HCT116 (cell line): ENCODE measurements around the gene C19orf85. TPM values are rescaled to one million over a fixed set of nuclear protein-coding genes. Genes with fewer than 3 reads are reported as not detected.

Experiments used
- ATAC-seq: fragments of 200-7000 bp; cut with Tn5 transposase; 2 replicates; pipeline ENCODE4 v1.9.1; 2020; ENCODE audit warnings: mild to moderate bottlenecking, moderate library complexity
- BruUV-seq: library from RNA; stranded (reverse); fragments of 400-500 nt; replicated peaks from 2 replicates; lab custom pipeline; 2021; lab: Mats Ljungman, UMichigan
- CTCF ChIA-PET: fragments of 300-600 bp; sonication (Branson Sonifier 250); formaldehyde crosslinking; loops from one replicate; lab custom pipeline; 2021; ENCODE audit warnings: antibody characterized with exemption; lab: Charles Lee
- POLR2A ChIA-PET: fragments of 300-600, 350-600 bp; sonication (Branson Sonifier 250); formaldehyde crosslinking; loops from one replicate; lab custom pipeline; 2021; ENCODE audit warnings: antibody characterized with exemption; lab: Charles Lee
- RAD21 ChIA-PET, 2 experiments: fragments of 300-600 bp; sonication (Branson Sonifier 250); formaldehyde crosslinking; loops; one replicate each; lab custom pipeline; 2023; ENCODE audit warnings: low total read pairs in 2 of 2; ENCODE audit not compliant: uncharacterized antibody in 2 of 2, unreplicated experiment in 2 of 2, low non-redundant PET in 1 of 2; lab: Charles Lee
- DNase-seq: peaks from one replicate; pipeline ENCODE4 v3.0.0-alpha.2; 2010; ENCODE audit warnings: low read depth, low spot score
- H2AFZ ChIP-seq: fragments of 200-600 bp; shearing (Covaris generic), sonication (generic); 2 replicates; pipeline ENCODE4 v1.6.1; 2017; ENCODE audit warnings: low read depth, mixed run types, mixed read lengths, antibody characterized with exemption, low read length; ENCODE audit not compliant: poor library complexity, severe bottlenecking
- H3K27ac ChIP-seq: 2 replicates; pipeline ENCODE4 v1.5.1; 2012; ENCODE audit warnings: low read depth, low read length
- H3K27me3 ChIP-seq: fragments of 200-600 bp; sonication (generic); 2 replicates; pipeline ENCODE4 v1.6.1; 2016; ENCODE audit warnings: mixed run types, low read length, mixed read lengths; ENCODE audit not compliant: insufficient read depth
- H3K36me3 ChIP-seq, 2 experiments: fragments of 200-500 bp in 1 of 2; fragments of 200-600 bp in 1 of 2; sonication (Bioruptor generic) in 1 of 2; sonication (generic) in 1 of 2; 2 replicates each; pipeline versions ENCODE4 v1.5.1 to v1.6.1; 2014 to 2016; ENCODE audit warnings: low read length in 2 of 2, inconsistent platforms in 1 of 2, mixed read lengths in 1 of 2, mixed run types in 1 of 2; ENCODE audit not compliant: insufficient read depth in 2 of 2, control insufficient read depth in 1 of 2
- H3K4me1 ChIP-seq, 2 experiments: fragments of 200-600 bp in 1 of 2; sonication (generic) in 1 of 2; 2 replicates each; pipeline versions ENCODE4 v1.5.1 to v1.6.1; 2012 to 2017; ENCODE audit warnings: low read length in 2 of 2, inconsistent platforms in 1 of 2, mild to moderate bottlenecking in 1 of 2, mixed read lengths in 1 of 2, mixed run types in 1 of 2, moderate library complexity in 1 of 2; ENCODE audit not compliant: insufficient read depth in 2 of 2, control insufficient read depth in 1 of 2
- H3K4me2 ChIP-seq: fragments of 200-600 bp; sonication (generic); 2 replicates; pipeline ENCODE4 v1.6.1; 2017; ENCODE audit warnings: mixed run types, low read length, mixed read lengths
- H3K4me3 ChIP-seq, 2 experiments: fragments of 200-600 bp in 1 of 2; sonication (generic) in 1 of 2; replicated peaks in 1 of 2; 2 replicates each; pipeline ENCODE4 v1.5.1; 2011 to 2016; ENCODE audit warnings: low read length in 2 of 2, control low read depth in 1 of 2, low read depth in 1 of 2, mild to moderate bottlenecking in 1 of 2, mixed read lengths in 1 of 2, mixed run types in 1 of 2
- H3K79me2 ChIP-seq: fragments of 200-600 bp; sonication (generic); 2 replicates; pipeline ENCODE4 v1.6.1; 2017; ENCODE audit warnings: mild to moderate bottlenecking, mixed run types, low read length, moderate library complexity, mixed read lengths; ENCODE audit not compliant: insufficient read depth
- H3K9ac ChIP-seq: fragments of 200-600 bp; sonication (generic); 2 replicates; pipeline ENCODE4 v1.6.1; 2016; ENCODE audit warnings: low read length, mixed read lengths
- H3K9me2 ChIP-seq: fragments of 200-600 bp; sonication (generic), shearing (Covaris generic); 2 replicates; pipeline ENCODE4 v1.6.1; 2017; ENCODE audit warnings: mixed run types, mild to moderate bottlenecking, moderate library complexity; ENCODE audit not compliant: insufficient read depth
- H3K9me3 ChIP-seq, 2 experiments: fragments of 200-500 bp in 1 of 2; fragments of 200-600 bp in 1 of 2; sonication (Bioruptor generic) in 1 of 2; sonication (generic) in 1 of 2; 2 replicates each; pipeline ENCODE4 v1.6.1; 2014 to 2017; ENCODE audit warnings: low read length in 2 of 2, mixed read lengths in 2 of 2, inconsistent platforms in 1 of 2, low read depth in 1 of 2, mild to moderate bottlenecking in 1 of 2, mixed run types in 1 of 2, moderate library complexity in 1 of 2; ENCODE audit not compliant: control insufficient read depth in 1 of 2, insufficient read depth in 1 of 2
- H4K20me1 ChIP-seq: fragments of 200-600 bp; sonication (generic), shearing (Covaris generic); 2 replicates; pipeline ENCODE4 v1.6.1; 2017; ENCODE audit warnings: mixed run types, mild to moderate bottlenecking, moderate library complexity; ENCODE audit not compliant: insufficient read depth
- CBX3 ChIP-seq: IDR thresholded peaks from 2 replicates; pipeline ENCODE4 v1.6.1; 2012; ENCODE audit warnings: low read depth
- CEBPB ChIP-seq: IDR thresholded peaks from 2 replicates; pipeline ENCODE4 v1.6.1; 2012; ENCODE audit warnings: low read depth
- EGR1 ChIP-seq: IDR thresholded peaks from 2 replicates; pipeline ENCODE4 v1.6.1; 2012; ENCODE audit warnings: low read depth
- ELF1 ChIP-seq: IDR thresholded peaks from 2 replicates; pipeline ENCODE4 v1.6.1; 2012; ENCODE audit warnings: low read depth, borderline replicate concordance
- EZH2 ChIP-seq: fragments of 200-600 bp; sonication (generic); IDR thresholded peaks from 2 replicates; pipeline ENCODE4 v1.6.1; 2017; ENCODE audit warnings: antibody characterized with exemption, mixed run types
- EZH2phosphoT487 ChIP-seq: fragments of 200-600 bp; IDR thresholded peaks from 2 replicates; pipeline ENCODE4 v1.6.1; 2018; ENCODE audit warnings: antibody characterized with exemption, borderline replicate concordance
- POLR2AphosphoS5 ChIP-seq: IDR thresholded peaks from 2 replicates; pipeline ENCODE4 v1.6.1; 2011; ENCODE audit warnings: mild to moderate bottlenecking, low read depth, low read length, moderate library complexity
- RAD21 ChIP-seq: IDR thresholded peaks from 2 replicates; pipeline ENCODE4 v1.6.1; 2012; ENCODE audit warnings: low read depth, mild to moderate bottlenecking
- REST ChIP-seq: IDR thresholded peaks from 2 replicates; pipeline ENCODE4 v1.6.1; 2012; ENCODE audit warnings: low read depth
- SP1 ChIP-seq: IDR thresholded peaks from 2 replicates; pipeline ENCODE4 v1.6.1; 2012; ENCODE audit warnings: low read depth
- SRF ChIP-seq: IDR thresholded peaks from 2 replicates; pipeline ENCODE4 v1.6.1; 2012; ENCODE audit warnings: low read depth
- TCF7L2 ChIP-seq: IDR thresholded peaks from 2 replicates; pipeline ENCODE4 v1.7.0; 2011; ENCODE audit warnings: borderline replicate concordance, inconsistent platforms; ENCODE audit not compliant: insufficient read depth, insufficient read length; ENCODE audit errors: extremely low read depth
- YY1 ChIP-seq: IDR thresholded peaks from 2 replicates; pipeline ENCODE4 v1.6.1; 2011; ENCODE audit warnings: low read length, low read depth, moderate library complexity, mild to moderate bottlenecking; ENCODE audit not compliant: insufficient replicate concordance; ENCODE audit errors: extremely low read depth
- ZBTB33 ChIP-seq: IDR thresholded peaks from 2 replicates; pipeline ENCODE4 v1.6.1; 2011; ENCODE audit warnings: mild to moderate bottlenecking, low read length, moderate library complexity; ENCODE audit not compliant: insufficient replicate concordance; ENCODE audit errors: extremely low read depth
- ZFX ChIP-seq: fragments of 450-650 bp; IDR thresholded peaks from 2 replicates; pipeline ENCODE4 v1.6.1; 2017
- intact Hi-C: fragments of 100-400 bp; cut with micrococcal nuclease; formaldehyde crosslinking; loops from 2 replicates; pipeline ENCODE4 v1.10.0; 2022
- total RNA-seq: library from RNA; stranded (reverse); gene quantifications from one replicate; pipeline ENCODE4 v1.2.1, GENCODE V29; 2021; ENCODE audit not compliant: unreplicated experiment
- TF ChIP-seq, protein P1 (sequence below): IDR thresholded peaks from 2 replicates; pipeline ENCODE4 v1.6.1; 2012
- TF ChIP-seq, protein P2 (sequence below): IDR thresholded peaks from 2 replicates; pipeline ENCODE4 v1.6.1; 2012

The C19orf85 gene
- total RNA-seq, 1 experiment from 2014 or later = 0.34 TPM

DNA sequence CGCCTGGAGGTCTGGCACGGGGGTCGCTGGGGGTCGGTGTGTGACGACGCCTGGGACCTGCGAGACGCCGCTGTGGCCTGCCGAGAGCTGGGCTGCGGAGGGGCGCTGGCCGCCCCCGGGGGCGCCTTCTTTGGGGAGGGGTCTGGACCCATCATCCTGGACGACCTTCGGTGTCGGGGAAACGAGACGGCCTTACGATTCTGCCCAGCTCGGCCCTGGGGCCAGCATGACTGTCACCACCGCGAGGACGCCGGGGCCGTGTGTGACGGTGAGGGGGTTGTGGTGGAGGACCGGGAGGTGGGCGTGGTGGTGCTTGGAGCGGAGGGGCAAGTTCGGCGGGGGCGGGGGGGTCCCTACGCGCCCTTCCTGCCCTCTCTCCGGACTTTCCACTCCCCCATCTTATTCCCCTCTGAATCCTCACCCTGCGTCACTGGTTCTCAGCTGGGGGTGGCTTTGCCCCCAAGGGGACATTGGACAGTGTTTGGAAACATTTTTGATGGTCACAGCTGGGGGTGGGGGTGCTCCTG is 29.2 kb upstream of the C19orf85 start:
- no peak overlapping the region for H2AFZ ChIP-seq

More for the DNA sequence above, 29.2 kb upstream of the C19orf85 start:
- Histone ChIP-seq H3K27me3 (no peaks in the 10 kb centered on the region), H3K36me3 (no peaks in the 10 kb centered on the region), H4K20me1 (no peaks in the 10 kb centered on the region), H3K9ac (no peak overlapping the region), H3K4me2 (no peak overlapping the region), H3K9me2 (no peaks in the 10 kb centered on the region), H3K4me3 (no peak overlapping the region), H3K4me1 (peaks cover 0 to 8% of the 10 kb centered on the region in 2 experiments; a peak in 1 of 4 replicates), H3K27ac (no peak overlapping the region), H3K79me2 (no peaks in the 10 kb centered on the region), H3K9me3 (no peaks in the 10 kb centered on the region)
- ATAC-seq = no peak
- no TSS peak for BruUV-seq
- intact Hi-C loops = no loop called here
- TF ChIP-seq, protein P1, sequence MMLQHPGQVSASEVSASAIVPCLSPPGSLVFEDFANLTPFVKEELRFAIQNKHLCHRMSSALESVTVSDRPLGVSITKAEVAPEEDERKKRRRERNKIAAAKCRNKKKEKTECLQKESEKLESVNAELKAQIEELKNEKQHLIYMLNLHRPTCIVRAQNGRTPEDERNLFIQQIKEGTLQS = no peak
- TF ChIP-seq TCF7L2 = no peak
- TF ChIP-seq, protein P2, sequence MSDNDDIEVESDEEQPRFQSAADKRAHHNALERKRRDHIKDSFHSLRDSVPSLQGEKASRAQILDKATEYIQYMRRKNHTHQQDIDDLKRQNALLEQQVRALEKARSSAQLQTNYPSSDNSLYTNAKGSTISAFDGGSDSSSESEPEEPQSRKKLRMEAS = no peak
- TF ChIP-seq ELF1 = no peak
- TF ChIP-seq CBX3 = no peak
- no peak for TF ChIP-seq SRF
- no peak for TF ChIP-seq SP1
- TF ChIP-seq CEBPB = no peak
- TF ChIP-seq EZH2 = no peak
- TF ChIP-seq YY1 = no peak
- no peak for TF ChIP-seq ZBTB33
- no peak for TF ChIP-seq RAD21
- no peak for TF ChIP-seq EGR1
- no peak for TF ChIP-seq POLR2AphosphoS5
- no peak for TF ChIP-seq ZFX
- no peak for TF ChIP-seq EZH2phosphoT487
- no peak for TF ChIP-seq REST
- CTCF ChIA-PET = interaction anchor here (2.0 kb wide), 1 partner anchor 10 kb away, joined by 5 read pairs; no protein-coding TSS in a partner anchor
- POLR2A ChIA-PET = interaction anchor here (1.2 kb wide), 1 partner anchor 9 kb away, joined by 4 read pairs; the partner anchor contains the start of gene NAT14
- RAD21 ChIA-PET = no interaction called here
- no peak for DNase-seq
